22Rv1 (cell line): ENCODE data around the gene SCN11A.

Experiments used
- CTCF ChIP-seq: fragments of 450-650 bp; IDR thresholded peaks from 2 replicates; pipeline ENCODE4 v1.5.1; 2017; ENCODE audit warnings: mild to moderate bottlenecking
- ZFX ChIP-seq: fragments of 450-650 bp; IDR thresholded peaks from 2 replicates; pipeline ENCODE4 v1.6.1; 2017; ENCODE audit warnings: antibody characterized with exemption, borderline replicate concordance

- TF ChIP-seq CTCF: no peak
- TF ChIP-seq ZFX: no peak
Measured at GRCh38 chr3:39088889-39089288, 37.1 kb upstream of the SCN11A start.
